COLO829 (cell line): ENCODE results near the gene DDX51.

Source experiments
- DNase-seq: peaks from one replicate; pipeline ENCODE4 v3.0.0; 2012; ENCODE audit warnings: low spot score

DDX51 gene

GRCh38 chr12:132166801-132167591, 22.9 kb upstream of the DDX51 start:
- DNase-seq, result no peak

GRCh38 chr12:132166093-132166492, 22.0 kb upstream of the DDX51 start:
- no peak for DNase-seq

- DNase-seq, result no peak
These were observed 21.5 kb upstream of the DDX51 start for GRCh38 chr12:132165584-132165983.

- DNase-seq, result no peak
These were observed 20.3 kb upstream of the DDX51 start for GRCh38 chr12:132164426-132164825.

- DNase-seq, result no peak
These were observed 19.8 kb upstream of the DDX51 start for GRCh38 chr12:132163911-132164288.

- no peak for DNase-seq
These were observed 19.2 kb upstream of the DDX51 start for GRCh38 chr12:132163041-132163910.

GRCh38 chr12:132162508-132163031, 18.5 kb upstream of the DDX51 start:
- DNase-seq, result peak; percentile 13

- no peak for DNase-seq
These were observed 17.8 kb upstream of the DDX51 start for GRCh38 chr12:132161796-132162507.

GRCh38 chr12:132161036-132161781, 17.1 kb upstream of the DDX51 start:
- no peak for DNase-seq

- no peak for DNase-seq
These were observed 16.5 kb upstream of the DDX51 start for GRCh38 chr12:132160601-132161035.

GRCh38 chr12:132160016-132160415, 15.9 kb upstream of the DDX51 start:
- no peak for DNase-seq

GRCh38 chr12:132159555-132160003, 15.5 kb upstream of the DDX51 start:
- DNase-seq, result no peak

GRCh38 chr12:132158677-132159554, 14.8 kb upstream of the DDX51 start:
- DNase-seq, result no peak

- no peak for DNase-seq
These were observed 13.8 kb upstream of the DDX51 start for GRCh38 chr12:132157733-132158409.

- DNase-seq, result no peak
These were observed 12.6 kb upstream of the DDX51 start for GRCh38 chr12:132156573-132157325.

- no peak for DNase-seq
These were observed 11.9 kb upstream of the DDX51 start for GRCh38 chr12:132155771-132156572.

GRCh38 chr12:132154941-132155770, 11.0 kb upstream of the DDX51 start:
- no peak for DNase-seq
